Activated B cell treated with CpG ODN at 0.5 μM for 24 hours (primary cell): ENCODE results near the gene RBM47. TPM values are rescaled to one million over a fixed set of nuclear protein-coding genes. Genes with fewer than 3 reads are reported as not detected.

ENCODE experiments used
- ATAC-seq: fragments of 200-7000 bp; cut with Tn5 transposase; one replicate; pipeline ENCODE4 v1.10.0; 2021; ENCODE audit warnings: low read depth, mild to moderate bottlenecking, moderate library complexity
- CTCF ChIA-PET: fragments of 350-600 bp; sonication (Branson Sonifier 250); formaldehyde crosslinking; loops from one replicate; lab custom pipeline; 2021; ENCODE audit warnings: antibody characterized with exemption; lab: Charles Lee
- POLR2A ChIA-PET: fragments of 350-600 bp; sonication (Branson Sonifier 250); formaldehyde crosslinking; loops from one replicate; lab custom pipeline; 2021; ENCODE audit warnings: antibody characterized with exemption; lab: Charles Lee
- DNase-seq: peaks from one replicate; pipeline ENCODE4 v3.0.0; 2022
- H3K27ac Mint-ChIP-seq: one replicate; pipeline ENCODE4 v1.8.0; 2020; ENCODE audit warnings: mixed read lengths
- H3K27me3 Mint-ChIP-seq: one replicate; pipeline ENCODE4 v1.8.0; 2021; ENCODE audit warnings: mixed read lengths
- H3K36me3 Mint-ChIP-seq: one replicate; pipeline ENCODE4 v1.8.0; 2021; ENCODE audit warnings: low read depth, mixed read lengths
- H3K4me1 Mint-ChIP-seq: one replicate; pipeline ENCODE4 v1.8.0; 2021; ENCODE audit warnings: mixed read lengths
- H3K4me3 Mint-ChIP-seq: one replicate; pipeline ENCODE4 v1.8.0; 2020; ENCODE audit warnings: mild to moderate bottlenecking, mixed read lengths
- H3K9me3 Mint-ChIP-seq: one replicate; pipeline ENCODE4 v1.8.0; 2020; ENCODE audit warnings: mixed read lengths
- CTCF ChIP-seq: fragments of 200-600 bp; IDR thresholded peaks from one replicate; pipeline ENCODE4 v1.8.0; 2022; ENCODE audit warnings: antibody characterized with exemption, mild to moderate bottlenecking
- intact Hi-C: fragments of 100-400 bp; cut with micrococcal nuclease; formaldehyde crosslinking; loops from one replicate; pipeline ENCODE4 v1.15.1; 2024
- total RNA-seq: library from RNA; stranded (reverse); gene quantifications from 2 replicates; pipeline ENCODE4 v1.2.3, GENCODE V29; 2022

RBM47 gene
- total RNA-seq, 1 donor from 2014 or later, result 8.0 TPM

GRCh38 chr4:40480291-40480690 is 149.4 kb downstream of the RBM47 start:
- TF ChIP-seq CTCF, result no peak
- CTCF ChIA-PET, result no interaction called here
- POLR2A ChIA-PET, result interaction anchor here (0.6 kb wide), 2 partner anchors 15 to 148 kb away, joined by 6 to 9 read pairs; no protein-coding TSS in a partner anchor

GRCh38 chr4:40479378-40479777 is 150.3 kb downstream of the RBM47 start:
- TF ChIP-seq CTCF, result no peak
- Mint-ChIP-seq H3K27me3 (no peaks in the 10 kb centered on the region), H3K36me3 (no peaks in the 10 kb centered on the region), H3K9me3 (no peaks in the 10 kb centered on the region), H3K4me3 (no peak overlapping the region), H3K4me1 (no peaks in the 10 kb centered on the region), H3K27ac (no peak overlapping the region)
- POLR2A ChIA-PET, result no interaction called here
- ATAC-seq (no peak), DNase-seq (no peak)
- intact Hi-C loops, result no loop called here
- CTCF ChIA-PET, result no interaction called here

More at GRCh38 chr4:40480291-40480690, 149.4 kb downstream of the RBM47 start:
- Mint-ChIP-seq H3K4me3 (no peak overlapping the region), H3K27me3 (peaks cover 2% of the 10 kb centered on the region), H3K27ac (no peak overlapping the region), H3K4me1 (no peaks in the 10 kb centered on the region), H3K36me3 (no peaks in the 10 kb centered on the region), H3K9me3 (no peaks in the 10 kb centered on the region)
- intact Hi-C loops, result no loop called here
- no peak for ATAC-seq
- DNase-seq, result no peak

- Mint-ChIP-seq H3K27ac (no peak overlapping the region), H3K4me1 (no peaks in the 10 kb centered on the region), H3K4me3 (no peak overlapping the region), H3K9me3 (no peaks in the 10 kb centered on the region), H3K36me3 (no peaks in the 10 kb centered on the region), H3K27me3 (no peaks in the 10 kb centered on the region)
- POLR2A ChIA-PET, result no interaction called here
- ATAC-seq (no peak), DNase-seq (no peak)
- no peak for TF ChIP-seq CTCF
- intact Hi-C loops, result no loop called here
- CTCF ChIA-PET, result interaction anchor here (0.6 kb wide), 1 partner anchor 91 kb away, joined by 3 read pairs; no protein-coding TSS in a partner anchor
Observed at GRCh38 chr4:40475609-40476008, 154.1 kb downstream of the RBM47 start.

DNA sequence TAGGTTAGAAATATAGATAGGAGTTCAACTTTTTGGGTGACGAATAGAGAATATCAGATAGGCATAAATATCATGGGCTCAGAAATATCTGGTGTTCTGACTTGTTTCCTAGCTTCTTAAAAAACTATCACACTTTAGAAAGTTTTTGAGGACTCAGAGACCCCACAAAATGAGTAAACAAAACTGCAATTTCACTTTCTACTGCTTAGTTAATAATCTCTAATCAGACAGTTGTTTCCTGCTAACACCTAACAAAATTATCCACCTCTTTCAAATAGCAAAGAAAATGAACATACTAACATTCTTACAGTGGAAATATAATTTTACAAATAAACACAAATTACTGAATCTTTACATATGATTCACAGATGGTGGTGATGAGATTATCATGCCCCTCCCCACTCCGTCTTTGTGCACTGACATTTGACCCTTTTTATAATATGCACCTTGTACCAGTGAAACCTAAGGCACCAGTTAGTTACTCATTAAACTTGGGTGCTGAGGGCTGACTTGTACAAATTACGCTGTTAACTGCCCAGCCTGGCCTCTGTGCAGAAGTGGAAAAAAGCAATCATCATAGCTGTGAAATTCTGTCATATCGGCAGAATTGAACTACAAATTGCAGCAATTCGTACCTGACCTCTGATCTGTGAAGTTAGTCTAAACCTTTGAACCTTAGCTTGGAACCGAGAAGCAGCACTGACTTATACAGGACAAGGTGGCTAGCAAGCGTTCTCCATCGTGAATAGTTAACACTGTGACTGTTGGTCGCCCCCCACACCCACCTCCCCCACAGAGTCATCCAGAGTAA is 155.9 kb downstream of the RBM47 start:
- ATAC-seq (no peak), DNase-seq (no peak)
- Mint-ChIP-seq H3K4me3 (no peak overlapping the region), H3K27me3 (no peaks in the 10 kb centered on the region), H3K9me3 (no peaks in the 10 kb centered on the region), H3K4me1 (no peaks in the 10 kb centered on the region), H3K36me3 (no peaks in the 10 kb centered on the region), H3K27ac (no peak overlapping the region)
- TF ChIP-seq CTCF, result no peak
- ChIA-PET POLR2A (no interaction called here), CTCF (no interaction called here)
- intact Hi-C loops, result no loop called here

DNA sequence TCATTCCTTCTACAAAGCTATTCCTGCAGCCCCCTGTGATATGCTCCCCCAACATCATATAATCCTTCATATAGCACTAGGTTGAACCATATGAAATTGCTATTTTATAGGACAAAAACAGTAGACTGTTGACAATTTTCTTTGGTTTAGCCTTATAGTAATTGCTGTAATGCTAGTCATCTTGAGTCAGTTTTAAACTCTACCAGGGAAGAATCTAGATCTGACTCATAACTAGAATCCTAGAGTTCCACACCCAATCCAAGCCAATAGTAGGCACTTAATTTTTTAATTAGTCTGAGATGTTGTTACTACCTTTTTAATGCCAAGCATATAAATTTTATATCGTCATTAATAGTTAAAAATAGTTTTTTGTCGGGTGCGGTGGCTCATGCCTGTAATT is 157.7 kb downstream of the RBM47 start:
- Mint-ChIP-seq H3K27ac (no peak overlapping the region), H3K4me1 (no peaks in the 10 kb centered on the region), H3K9me3 (no peaks in the 10 kb centered on the region), H3K4me3 (no peak overlapping the region), H3K36me3 (no peaks in the 10 kb centered on the region), H3K27me3 (no peaks in the 10 kb centered on the region)
- ATAC-seq (no peak), DNase-seq (no peak)
- TF ChIP-seq CTCF, result no peak
- ChIA-PET CTCF (no interaction called here), POLR2A (no interaction called here)
- intact Hi-C loops, result no loop called here
